ENCODE results near the gene RBM38.

DNA sequence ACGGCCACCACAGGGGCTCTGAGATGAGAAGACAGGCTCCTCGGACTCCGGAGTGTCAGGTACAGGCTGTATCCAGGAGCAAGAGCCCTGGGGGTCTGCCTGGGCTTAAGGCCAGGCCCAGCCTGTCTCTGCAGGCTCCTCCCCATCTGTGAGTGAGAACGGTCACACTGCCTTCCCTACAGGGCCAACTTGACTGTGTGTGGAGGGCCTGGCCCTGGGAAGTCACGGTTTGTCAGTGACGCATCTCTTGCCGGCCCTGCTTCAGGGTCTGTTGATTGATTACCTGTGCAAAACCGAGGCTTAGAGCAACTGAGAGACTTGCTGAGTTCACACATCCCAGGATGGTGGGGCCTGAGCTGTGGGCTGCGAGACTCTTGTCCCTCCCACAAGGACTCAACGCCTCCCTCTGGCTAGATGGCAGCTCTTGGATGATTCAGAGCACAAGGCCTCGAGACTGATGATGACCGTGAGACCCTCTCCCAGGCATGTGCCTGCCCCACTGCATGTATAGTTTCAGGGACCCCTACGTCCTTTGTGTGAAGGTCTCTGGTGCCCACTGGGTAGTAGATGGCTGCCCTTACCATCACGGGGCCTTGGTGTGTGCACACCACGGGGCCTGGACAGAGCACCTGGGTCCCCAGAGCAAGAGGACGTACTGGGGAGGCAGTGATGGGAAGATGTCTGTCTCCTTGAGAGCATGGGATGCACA, 5.9 kb downstream of the RBM38 start:
- no peak for TF ChIP-seq EZH2 (IDR thresholded peaks at IDR 0.05; ENCODE audit: low read length, unreplicated experiment)
- TF ChIP-seq EZH2phosphoT487 (IDR thresholded peaks at IDR 0.05; ENCODE audit: borderline replicate concordance, low read length) = no peak
- TF ChIP-seq, protein P1, sequence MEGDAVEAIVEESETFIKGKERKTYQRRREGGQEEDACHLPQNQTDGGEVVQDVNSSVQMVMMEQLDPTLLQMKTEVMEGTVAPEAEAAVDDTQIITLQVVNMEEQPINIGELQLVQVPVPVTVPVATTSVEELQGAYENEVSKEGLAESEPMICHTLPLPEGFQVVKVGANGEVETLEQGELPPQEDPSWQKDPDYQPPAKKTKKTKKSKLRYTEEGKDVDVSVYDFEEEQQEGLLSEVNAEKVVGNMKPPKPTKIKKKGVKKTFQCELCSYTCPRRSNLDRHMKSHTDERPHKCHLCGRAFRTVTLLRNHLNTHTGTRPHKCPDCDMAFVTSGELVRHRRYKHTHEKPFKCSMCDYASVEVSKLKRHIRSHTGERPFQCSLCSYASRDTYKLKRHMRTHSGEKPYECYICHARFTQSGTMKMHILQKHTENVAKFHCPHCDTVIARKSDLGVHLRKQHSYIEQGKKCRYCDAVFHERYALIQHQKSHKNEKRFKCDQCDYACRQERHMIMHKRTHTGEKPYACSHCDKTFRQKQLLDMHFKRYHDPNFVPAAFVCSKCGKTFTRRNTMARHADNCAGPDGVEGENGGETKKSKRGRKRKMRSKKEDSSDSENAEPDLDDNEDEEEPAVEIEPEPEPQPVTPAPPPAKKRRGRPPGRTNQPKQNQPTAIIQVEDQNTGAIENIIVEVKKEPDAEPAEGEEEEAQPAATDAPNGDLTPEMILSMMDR (conservative IDR thresholded peaks at IDR 0.05; ENCODE audit: low read depth, low read length) = no peak

All from PC-3 (cell line).